ENCODE measurements around the gene PTPRU. TPM values are rescaled to one million over a fixed set of nuclear protein-coding genes. Genes with fewer than 3 reads are reported as not detected.

The PTPRU gene
- total RNA-seq, 1 experiment from 2014 or later, result 0.72 TPM

DNA sequence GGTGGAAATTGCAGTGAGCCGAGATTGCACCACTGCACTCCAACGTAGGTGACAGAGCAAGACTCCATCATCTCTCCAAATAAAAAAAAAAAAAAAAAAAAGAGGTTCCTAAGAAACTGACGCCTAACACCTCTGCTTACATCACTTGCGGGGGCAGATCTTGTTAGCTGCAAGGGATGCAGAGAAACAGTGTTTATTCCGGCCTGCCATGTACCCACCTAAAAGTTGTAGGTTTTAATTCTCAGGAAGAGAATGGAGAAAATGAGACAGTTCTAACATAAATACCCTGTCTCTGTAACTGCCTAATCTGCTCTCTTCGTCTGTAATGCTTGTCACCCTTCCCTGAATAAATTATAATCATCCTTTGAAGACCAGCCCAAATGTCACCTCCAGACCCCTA lies 45.6 kb upstream of the PTPRU start:
- DNase-seq (ENCODE audit: low read depth, low spot score), result no peak
- TF ChIP-seq POLR2AphosphoS5 (IDR thresholded peaks at IDR 0.05; ENCODE audit: low read depth, low read length) (no peak), SIN3A (IDR thresholded peaks at IDR 0.05; ENCODE audit: borderline replicate concordance, insufficient read depth, low read depth, low read length) (no peak), REST (IDR thresholded peaks at IDR 0.05; ENCODE audit: insufficient read depth in 1 of 2, low read depth in 2 of 2, low read length in 1 of 2) (no peak), CTCF (IDR thresholded peaks at IDR 0.05) (no peak), TCF7L2 (IDR thresholded peaks at IDR 0.05; ENCODE audit: low read depth, low read length) (no peak)
- H3K9me3 ChIP-seq (ENCODE audit: control insufficient read depth, insufficient read depth, low read depth, low read length), result no peaks in the 10 kb centered on the region
- no TSS peak for BruUV-seq (replicated peaks)
- no peak overlapping the region for H3K27ac ChIP-seq (ENCODE audit: low read length)
- in situ Hi-C loops (cut with HindIII; ENCODE audit: low pct_unique_long_range_greater_than_20kb, low sequenced_read_pairs) (no loop called here), intact Hi-C loops (cut with micrococcal nuclease; ENCODE audit: unreplicated experiment) (no loop called here)
- H3K27me3 ChIP-seq (ENCODE audit: control insufficient read depth, insufficient read depth, low read length), result no peaks in the 10 kb centered on the region
- H3K4me1 ChIP-seq (ENCODE audit: control insufficient read depth, insufficient read depth, low read length), result no peaks in the 10 kb centered on the region
- H3K36me3 ChIP-seq (ENCODE audit: control insufficient read depth, insufficient read depth, low read length), result no peaks in the 10 kb centered on the region
- no peak overlapping the region for H3K4me3 ChIP-seq (ENCODE audit: low read depth in 2 of 2, low read length in 2 of 2)
- ATAC-seq, result no peak
- POLR2A ChIA-PET, result no interaction called here
- CTCF ChIA-PET, result no interaction called here

DNA sequence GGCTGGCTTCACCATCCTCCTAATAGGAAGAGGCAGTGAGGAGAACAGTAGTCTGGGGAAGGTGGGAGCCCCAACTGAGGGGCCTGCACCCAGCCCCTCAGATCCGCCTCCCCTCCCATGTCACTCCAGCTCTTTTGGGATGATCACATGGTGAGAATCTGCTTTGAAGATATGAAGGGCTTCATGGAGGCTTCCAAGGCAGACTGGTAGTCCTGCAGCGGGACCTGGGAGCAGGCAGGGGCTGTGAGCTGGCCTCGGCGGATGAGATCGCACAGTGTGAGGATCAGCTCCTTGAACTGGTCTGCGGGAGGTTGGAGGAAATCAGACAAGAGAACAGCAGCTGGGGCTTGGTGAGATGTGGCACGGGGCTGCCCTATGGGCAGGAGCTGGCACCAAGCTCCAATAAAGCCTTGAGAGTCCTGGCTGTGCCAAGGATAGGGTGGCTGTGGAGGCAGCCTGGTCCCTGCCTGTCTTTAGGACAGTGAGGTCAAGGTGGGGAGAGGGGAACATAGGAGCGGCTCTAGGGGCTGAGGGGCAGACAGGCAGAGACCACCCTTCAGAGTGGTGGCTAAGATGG lies 42.4 kb upstream of the PTPRU start:
- in situ Hi-C loops (cut with HindIII; ENCODE audit: low pct_unique_long_range_greater_than_20kb, low sequenced_read_pairs) (no loop called here), intact Hi-C loops (cut with micrococcal nuclease; ENCODE audit: unreplicated experiment) (no loop called here)
- DNase-seq (ENCODE audit: low read depth, low spot score) (no peak), ATAC-seq (no peak)
- no peaks in the 10 kb centered on the region for H3K4me1 ChIP-seq (ENCODE audit: control insufficient read depth, insufficient read depth, low read length)
- no peak overlapping the region for H3K4me3 ChIP-seq (ENCODE audit: low read depth in 2 of 2, low read length in 2 of 2)
- no peak overlapping the region for H3K27ac ChIP-seq (ENCODE audit: low read length)
- no peaks in the 10 kb centered on the region for H3K9me3 ChIP-seq (ENCODE audit: control insufficient read depth, insufficient read depth, low read depth, low read length)
- ChIA-PET POLR2A (no interaction called here), CTCF (interaction anchor here (0.5 kb wide), 1 partner anchor 334 kb away, joined by 3 read pairs; no protein-coding TSS in a partner anchor)
- no peaks in the 10 kb centered on the region for H3K27me3 ChIP-seq (ENCODE audit: control insufficient read depth, insufficient read depth, low read length)
- no peaks in the 10 kb centered on the region for H3K36me3 ChIP-seq (ENCODE audit: control insufficient read depth, insufficient read depth, low read length)
- no peak for TF ChIP-seq SIN3A (IDR thresholded peaks at IDR 0.05; ENCODE audit: borderline replicate concordance, insufficient read depth, low read depth, low read length)
- TF ChIP-seq CTCF (IDR thresholded peaks at IDR 0.05), result no peak
- TF ChIP-seq TCF7L2 (IDR thresholded peaks at IDR 0.05; ENCODE audit: low read depth, low read length), result no peak
- no peak for TF ChIP-seq REST (IDR thresholded peaks at IDR 0.05; ENCODE audit: insufficient read depth in 1 of 2, low read depth in 2 of 2, low read length in 1 of 2)
- no peak for TF ChIP-seq POLR2AphosphoS5 (IDR thresholded peaks at IDR 0.05; ENCODE audit: low read depth, low read length)
- no TSS peak for BruUV-seq (replicated peaks)
